T-cell (primary cell): Measurements from ENCODE around the gene PSPC1. TPM values are rescaled to one million over a fixed set of nuclear protein-coding genes. Genes with fewer than 3 reads are reported as not detected.

Source experiments
- total RNA-seq, 35 experiments: library from RNA in 6 of 35; stranded (reverse) in 6 of 35; fragments of 120-200 nt in 1 of 35; gene quantifications; one replicate each; pipeline versions ENCODE4 v1.2.1 to v1.2.4 and lab custom pipeline; 2013 to 2026

PSPC1 gene
- total RNA-seq, 5 donors from 2014 or later (not counting 1 experiment from before 2014, with no cell fraction given) = 78.4 to 94.0 (median 87.2) TPM

Other genes with a start within 250 kb of the PSPC1 start
- not detected for gene TPTE2, start 221.4 kb downstream of the PSPC1 start, total RNA-seq
- 10 to 100 TPM; 64.5 to 91.3 (median 84.1) TPM for gene MPHOSPH8, start 149.3 kb downstream of the PSPC1 start, total RNA-seq
- gene ZMYM5, start 80.7 kb upstream of the PSPC1 start, total RNA-seq = 10 to 100 TPM; 19.2 to 30.9 (median 23.0) TPM
- gene ZMYM2, start 175.8 kb upstream of the PSPC1 start, total RNA-seq = 100 to 1,000 TPM in 2 of 5 donors, 10 to 100 TPM in 3; 63.6 to 123 (median 83.6) TPM